HepG2 (cell line): Measurements from ENCODE around the gene INPP4B.
"Not testable (repeated sequence)": the region's sequence is repeated elsewhere in the genome, so short reads cannot be mapped to it uniquely, and the experiment has no call there.

Experiments used
- EP300 ChIP-seq, 3 experiments: sonication (generic) in 1 of 3; formaldehyde crosslinking in 1 of 3; IDR thresholded peaks; 2 replicates each; pipeline versions ENCODE4 v1.5.1 to v1.6.1; 2011 to 2020; ENCODE audit warnings: low read depth in 2 of 3, low read length in 2 of 3, borderline replicate concordance in 1 of 3, improper control_type of control experiment in 1 of 3, mild to moderate bottlenecking in 1 of 3, missing genetic modification reagents in 1 of 3, moderate library complexity in 1 of 3
- PLRG1 ChIP-seq: fragments of 450-650 bp; conservative IDR thresholded peaks from 2 replicates; pipeline ENCODE4 v1.6.1; 2016
- POLR2A ChIP-seq, 2 experiments: IDR thresholded peaks; 2 replicates each; pipeline ENCODE4 v1.6.1; 2011; ENCODE audit warnings: low read depth in 2 of 2, low read length in 2 of 2, mild to moderate bottlenecking in 1 of 2, moderate library complexity in 1 of 2; ENCODE audit not compliant: insufficient read depth in 1 of 2
- TF ChIP-seq, protein P1 (sequence below): sonication (generic); formaldehyde crosslinking; IDR thresholded peaks from 2 replicates; pipeline ENCODE4 v1.5.0; 2020; ENCODE audit warnings: mild to moderate bottlenecking, missing genetic modification reagents, moderate library complexity
- TF ChIP-seq, protein P2 (sequence below): sonication (generic); formaldehyde crosslinking; IDR thresholded peaks from 2 replicates; pipeline ENCODE4 v1.5.0; 2020; ENCODE audit warnings: missing genetic modification reagents

DNA sequence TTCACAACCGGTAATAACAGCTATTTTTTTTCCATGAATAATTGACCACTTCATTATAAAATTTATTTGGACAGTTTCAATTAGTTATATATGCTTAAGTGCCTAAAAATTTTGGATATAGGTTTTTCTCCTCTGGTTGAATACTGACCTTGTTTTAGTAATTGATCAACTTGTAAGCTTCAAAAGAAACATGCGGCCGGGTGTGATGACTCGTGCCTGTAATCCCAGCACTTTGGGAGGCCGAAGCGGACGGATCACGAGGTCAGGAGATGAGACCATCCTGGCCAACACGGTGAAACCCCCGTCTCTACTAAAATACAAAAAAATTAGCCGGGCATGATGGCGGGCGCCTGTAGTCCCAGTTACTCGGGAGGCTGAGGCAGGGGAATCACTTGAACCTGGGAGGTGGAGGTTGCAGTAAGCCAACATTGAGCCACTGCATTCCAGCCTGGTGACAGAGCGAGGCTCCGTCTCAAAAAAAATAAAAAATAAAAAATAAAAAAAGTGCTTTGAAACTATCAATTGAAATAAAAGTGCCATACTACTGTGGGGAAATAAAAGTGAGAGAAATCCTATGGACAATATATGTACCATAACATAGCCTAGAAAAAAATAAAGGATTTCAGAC, 448.6 kb downstream of the INPP4B start:
- TF ChIP-seq, protein P1, sequence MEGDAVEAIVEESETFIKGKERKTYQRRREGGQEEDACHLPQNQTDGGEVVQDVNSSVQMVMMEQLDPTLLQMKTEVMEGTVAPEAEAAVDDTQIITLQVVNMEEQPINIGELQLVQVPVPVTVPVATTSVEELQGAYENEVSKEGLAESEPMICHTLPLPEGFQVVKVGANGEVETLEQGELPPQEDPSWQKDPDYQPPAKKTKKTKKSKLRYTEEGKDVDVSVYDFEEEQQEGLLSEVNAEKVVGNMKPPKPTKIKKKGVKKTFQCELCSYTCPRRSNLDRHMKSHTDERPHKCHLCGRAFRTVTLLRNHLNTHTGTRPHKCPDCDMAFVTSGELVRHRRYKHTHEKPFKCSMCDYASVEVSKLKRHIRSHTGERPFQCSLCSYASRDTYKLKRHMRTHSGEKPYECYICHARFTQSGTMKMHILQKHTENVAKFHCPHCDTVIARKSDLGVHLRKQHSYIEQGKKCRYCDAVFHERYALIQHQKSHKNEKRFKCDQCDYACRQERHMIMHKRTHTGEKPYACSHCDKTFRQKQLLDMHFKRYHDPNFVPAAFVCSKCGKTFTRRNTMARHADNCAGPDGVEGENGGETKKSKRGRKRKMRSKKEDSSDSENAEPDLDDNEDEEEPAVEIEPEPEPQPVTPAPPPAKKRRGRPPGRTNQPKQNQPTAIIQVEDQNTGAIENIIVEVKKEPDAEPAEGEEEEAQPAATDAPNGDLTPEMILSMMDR (CRISPR knock-in tag), result not testable (repeated sequence)
- TF ChIP-seq EP300 (IDR thresholded peaks at IDR 0.05; ENCODE audit: low read depth in 2 of 2, low read length in 2 of 2); EP300 (CRISPR knock-in tag; IDR thresholded peaks at IDR 0.05; ENCODE audit: borderline replicate concordance); PLRG1; POLR2A (IDR thresholded peaks at IDR 0.05; ENCODE audit: insufficient read depth in 1 of 2, low read depth in 2 of 2, low read length in 2 of 2): not testable (repeated sequence)
- TF ChIP-seq, protein P2, sequence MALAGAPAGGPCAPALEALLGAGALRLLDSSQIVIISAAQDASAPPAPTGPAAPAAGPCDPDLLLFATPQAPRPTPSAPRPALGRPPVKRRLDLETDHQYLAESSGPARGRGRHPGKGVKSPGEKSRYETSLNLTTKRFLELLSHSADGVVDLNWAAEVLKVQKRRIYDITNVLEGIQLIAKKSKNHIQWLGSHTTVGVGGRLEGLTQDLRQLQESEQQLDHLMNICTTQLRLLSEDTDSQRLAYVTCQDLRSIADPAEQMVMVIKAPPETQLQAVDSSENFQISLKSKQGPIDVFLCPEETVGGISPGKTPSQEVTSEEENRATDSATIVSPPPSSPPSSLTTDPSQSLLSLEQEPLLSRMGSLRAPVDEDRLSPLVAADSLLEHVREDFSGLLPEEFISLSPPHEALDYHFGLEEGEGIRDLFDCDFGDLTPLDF, result not testable (repeated sequence)
